ENCODE measurements around the gene MPDZ. TPM values are rescaled to one million over a fixed set of nuclear protein-coding genes. Genes with fewer than 3 reads are reported as not detected.
A peak's percentile ranks its signal among the peaks of the same experiment; 100 is the strongest.

The MPDZ gene
- total and polyA plus RNA-seq, 2 of the 13 experiments (the other 11 are each of a cell fraction or from before 2014, with no cell fraction given) = 12.4 to 14.7 TPM

GRCh38 chr9:13279284-13280141, at the start of gene MPDZ (continued):
- TF ChIP-seq CREM (IDR thresholded peaks at IDR 0.05) = no peak
- TF ChIP-seq CREM (CRISPR knock-in tag; IDR thresholded peaks at IDR 0.05) = no peak
- no peak for TF ChIP-seq ISL2 (CRISPR knock-in tag; IDR thresholded peaks at IDR 0.05)
- TF ChIP-seq SP4 (CRISPR knock-in tag; IDR thresholded peaks at IDR 0.05) = peak; percentile 39; the same call in 1 of the 2 replicates
- peak; percentile 60; the same call in 1 of the 2 replicates for TF ChIP-seq ZFY (CRISPR knock-in tag; IDR thresholded peaks at IDR 0.05)
- TF ChIP-seq MIXL1 (CRISPR knock-in tag; IDR thresholded peaks at IDR 0.05) = no peak
- TF ChIP-seq ZFX (CRISPR knock-in tag; IDR thresholded peaks at IDR 0.05; ENCODE audit: low read depth) = peak; percentile 37; the same call in 1 of the 2 replicates
- TF ChIP-seq HOXA9 (CRISPR knock-in tag; IDR thresholded peaks at IDR 0.05; ENCODE audit: borderline replicate concordance) = no peak
- no peak for TF ChIP-seq TIGD3 (CRISPR knock-in tag; IDR thresholded peaks at IDR 0.05; ENCODE audit: borderline replicate concordance)
- TF ChIP-seq POGZ (CRISPR knock-in tag; IDR thresholded peaks at IDR 0.05) = no peak
- TF ChIP-seq ZEB1 (IDR thresholded peaks at IDR 0.05; ENCODE audit: insufficient replicate concordance, low read depth) = no peak
- peak; percentile 9 for TF ChIP-seq ASH2L (IDR thresholded peaks at IDR 0.05; ENCODE audit: insufficient read length, low read depth, low read length)
- TF ChIP-seq FOXJ3 (CRISPR knock-in tag; IDR thresholded peaks at IDR 0.05; ENCODE audit: borderline replicate concordance) = no peak
- no peak for TF ChIP-seq PATZ1 (CRISPR knock-in tag; IDR thresholded peaks at IDR 0.05)
- TF ChIP-seq MAFF (IDR thresholded peaks at IDR 0.05; ENCODE audit: low read depth, low read length) = no peak
- TF ChIP-seq NFE2L2 (IDR thresholded peaks at IDR 0.05; ENCODE audit: low read length) = no peak
- no peak for TF ChIP-seq HNRNPK (IDR thresholded peaks at IDR 0.05; ENCODE audit: low read depth, low read length, poor library complexity, severe bottlenecking)
- TF ChIP-seq MAZ (IDR thresholded peaks at IDR 0.05; ENCODE audit: borderline replicate concordance, low read depth, low read length) = 0 out of 2 replicates have a peak, but pooled peaks have one; percentile 63
- peak; percentile 71 for TF ChIP-seq MAZ (CRISPR knock-in tag; IDR thresholded peaks at IDR 0.05; ENCODE audit: low read depth)
- no peak for TF ChIP-seq FUBP1 (CRISPR knock-in tag; IDR thresholded peaks at IDR 0.05; ENCODE audit: borderline replicate concordance)
- TF ChIP-seq MIER3 (CRISPR knock-in tag; IDR thresholded peaks at IDR 0.05; ENCODE audit: borderline replicate concordance) = no peak
- TF ChIP-seq POGK (CRISPR knock-in tag; conservative IDR thresholded peaks at IDR 0.05) = peak; percentile 51; the same call in 1 of the 2 replicates
- TF ChIP-seq ZNF577 (CRISPR knock-in tag; IDR thresholded peaks at IDR 0.05; ENCODE audit: borderline replicate concordance, low read depth) = no peak
